Measurements from ENCODE around the gene LRP5. TPM values are rescaled to one million over a fixed set of nuclear protein-coding genes. Genes with fewer than 3 reads are reported as not detected.

LRP5 gene
- total and polyA plus RNA-seq, 2 experiments from 2014 or later = 26.9 to 51.1 TPM

- no peaks in the 10 kb centered on the region for H3K27me3 ChIP-seq (ENCODE audit: insufficient read depth)
- Mint-ChIP-seq H3K36me3 (ENCODE audit: low read depth) (peaks cover 5% of the 10 kb centered on the region; the same call in 1 of the 3 replicates), H3K4me1 (no peaks in the 10 kb centered on the region), H3K4me3 (no peak overlapping the region), H3K27me3 (ENCODE audit: insufficient read depth, low read depth, poor library complexity) (peaks cover 3% of the 10 kb centered on the region), H3K9me3 (peaks cover 13% of the 10 kb centered on the region), H3K27ac (no peak overlapping the region)
- H2AFZ ChIP-seq = no peak overlapping the region
- no peak overlapping the region for H3K4me2 ChIP-seq
- ATAC-seq = no peak
- DNase-seq (ENCODE audit: low spot score) = no peak
- H3K27ac ChIP-seq (ENCODE audit: low read depth) = no peak overlapping the region
- no peaks in the 10 kb centered on the region for H4K20me1 ChIP-seq (replicated peaks; ENCODE audit: insufficient read depth)
- no peaks in the 10 kb centered on the region for H3F3A ChIP-seq (replicated peaks; ENCODE audit: low read depth)
- H3K4me3 ChIP-seq = no peak overlapping the region
- H3K79me2 ChIP-seq (replicated peaks; ENCODE audit: insufficient read depth) = no peaks in the 10 kb centered on the region
- H3K9me2 ChIP-seq (ENCODE audit: insufficient read depth) = no peaks in the 10 kb centered on the region
- no peaks in the 10 kb centered on the region for H3K36me3 ChIP-seq (ENCODE audit: insufficient read depth)
- TF ChIP-seq, protein P1, sequence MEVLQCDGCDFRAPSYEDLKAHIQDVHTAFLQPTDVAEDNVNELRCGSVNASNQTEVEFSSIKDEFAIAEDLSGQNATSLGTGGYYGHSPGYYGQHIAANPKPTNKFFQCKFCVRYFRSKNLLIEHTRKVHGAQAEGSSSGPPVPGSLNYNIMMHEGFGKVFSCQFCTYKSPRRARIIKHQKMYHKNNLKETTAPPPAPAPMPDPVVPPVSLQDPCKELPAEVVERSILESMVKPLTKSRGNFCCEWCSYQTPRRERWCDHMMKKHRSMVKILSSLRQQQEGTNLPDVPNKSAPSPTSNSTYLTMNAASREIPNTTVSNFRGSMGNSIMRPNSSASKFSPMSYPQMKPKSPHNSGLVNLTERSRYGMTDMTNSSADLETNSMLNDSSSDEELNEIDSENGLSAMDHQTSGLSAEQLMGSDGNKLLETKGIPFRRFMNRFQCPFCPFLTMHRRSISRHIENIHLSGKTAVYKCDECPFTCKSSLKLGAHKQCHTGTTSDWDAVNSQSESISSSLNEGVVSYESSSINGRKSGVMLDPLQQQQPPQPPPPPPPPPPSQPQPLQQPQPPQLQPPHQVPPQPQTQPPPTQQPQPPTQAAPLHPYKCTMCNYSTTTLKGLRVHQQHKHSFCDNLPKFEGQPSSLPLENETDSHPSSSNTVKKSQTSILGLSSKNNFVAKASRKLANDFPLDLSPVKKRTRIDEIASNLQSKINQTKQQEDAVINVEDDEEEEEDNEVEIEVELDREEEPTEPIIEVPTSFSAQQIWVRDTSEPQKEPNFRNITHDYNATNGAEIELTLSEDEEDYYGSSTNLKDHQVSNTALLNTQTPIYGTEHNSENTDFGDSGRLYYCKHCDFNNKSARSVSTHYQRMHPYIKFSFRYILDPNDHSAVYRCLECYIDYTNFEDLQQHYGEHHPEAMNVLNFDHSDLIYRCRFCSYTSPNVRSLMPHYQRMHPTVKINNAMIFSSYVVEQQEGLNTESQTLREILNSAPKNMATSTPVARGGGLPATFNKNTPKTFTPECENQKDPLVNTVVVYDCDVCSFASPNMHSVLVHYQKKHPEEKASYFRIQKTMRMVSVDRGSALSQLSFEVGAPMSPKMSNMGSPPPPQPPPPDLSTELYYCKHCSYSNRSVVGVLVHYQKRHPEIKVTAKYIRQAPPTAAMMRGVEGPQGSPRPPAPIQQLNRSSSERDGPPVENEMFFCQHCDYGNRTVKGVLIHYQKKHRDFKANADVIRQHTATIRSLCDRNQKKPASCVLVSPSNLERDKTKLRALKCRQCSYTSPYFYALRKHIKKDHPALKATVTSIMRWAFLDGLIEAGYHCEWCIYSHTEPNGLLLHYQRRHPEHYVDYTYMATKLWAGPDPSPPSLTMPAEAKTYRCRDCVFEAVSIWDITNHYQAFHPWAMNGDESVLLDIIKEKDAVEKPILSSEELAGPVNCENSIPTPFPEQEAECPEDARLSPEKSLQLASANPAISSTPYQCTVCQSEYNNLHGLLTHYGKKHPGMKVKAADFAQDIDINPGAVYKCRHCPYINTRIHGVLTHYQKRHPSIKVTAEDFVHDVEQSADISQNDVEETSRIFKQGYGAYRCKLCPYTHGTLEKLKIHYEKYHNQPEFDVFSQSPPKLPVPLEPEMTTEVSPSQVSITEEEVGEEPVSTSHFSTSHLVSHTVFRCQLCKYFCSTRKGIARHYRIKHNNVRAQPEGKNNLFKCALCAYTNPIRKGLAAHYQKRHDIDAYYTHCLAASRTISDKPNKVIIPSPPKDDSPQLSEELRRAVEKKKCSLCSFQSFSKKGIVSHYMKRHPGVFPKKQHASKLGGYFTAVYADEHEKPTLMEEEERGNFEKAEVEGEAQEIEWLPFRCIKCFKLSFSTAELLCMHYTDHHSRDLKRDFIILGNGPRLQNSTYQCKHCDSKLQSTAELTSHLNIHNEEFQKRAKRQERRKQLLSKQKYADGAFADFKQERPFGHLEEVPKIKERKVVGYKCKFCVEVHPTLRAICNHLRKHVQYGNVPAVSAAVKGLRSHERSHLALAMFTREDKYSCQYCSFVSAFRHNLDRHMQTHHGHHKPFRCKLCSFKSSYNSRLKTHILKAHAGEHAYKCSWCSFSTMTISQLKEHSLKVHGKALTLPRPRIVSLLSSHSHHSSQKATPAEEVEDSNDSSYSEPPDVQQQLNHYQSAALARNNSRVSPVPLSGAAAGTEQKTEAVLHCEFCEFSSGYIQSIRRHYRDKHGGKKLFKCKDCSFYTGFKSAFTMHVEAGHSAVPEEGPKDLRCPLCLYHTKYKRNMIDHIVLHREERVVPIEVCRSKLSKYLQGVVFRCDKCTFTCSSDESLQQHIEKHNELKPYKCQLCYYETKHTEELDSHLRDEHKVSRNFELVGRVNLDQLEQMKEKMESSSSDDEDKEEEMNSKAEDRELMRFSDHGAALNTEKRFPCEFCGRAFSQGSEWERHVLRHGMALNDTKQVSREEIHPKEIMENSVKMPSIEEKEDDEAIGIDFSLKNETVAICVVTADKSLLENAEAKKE (CRISPR knock-in tag; IDR thresholded peaks at IDR 0.05) = no peak
- TF ChIP-seq CTCF (conservative IDR thresholded peaks at IDR 0.05; ENCODE audit: low read depth in 2 of 2) (no peak), STAT1 (IDR thresholded peaks at IDR 0.05; ENCODE audit: unreplicated experiment) (no peak), ETS1 (IDR thresholded peaks at IDR 0.05) (no peak), JUNB (IDR thresholded peaks at IDR 0.05; ENCODE audit: unreplicated experiment) (no peak), EZH2 (IDR thresholded peaks at IDR 0.05; ENCODE audit: low read depth, unreplicated experiment) (no peak), REST (IDR thresholded peaks at IDR 0.05; ENCODE audit: unreplicated experiment) (no peak), POLR2AphosphoS5 (IDR thresholded peaks at IDR 0.05; ENCODE audit: low read depth) (no peak), NANOG (IDR thresholded peaks at IDR 0.05; ENCODE audit: borderline replicate concordance) (no peak), CREB1 (CRISPR knock-in tag; IDR thresholded peaks at IDR 0.05; ENCODE audit: low read depth) (no peak)
- no peaks in the 10 kb centered on the region for H3K4me1 ChIP-seq (ENCODE audit: insufficient read depth)
Observed at GRCh38 chr11:68293708-68294107, 18.7 kb upstream of the LRP5 start.
